ENCODE data around the gene ANXA2R.

- TF ChIP-seq EZH2 (IDR thresholded peaks at IDR 0.05; ENCODE audit: borderline replicate concordance, low read depth, low read length, severe bottlenecking) (no peak), CTCF (IDR thresholded peaks at IDR 0.05; ENCODE audit: borderline replicate concordance, extremely low read depth, low read length, poor library complexity, severe bottlenecking) (no peak)
These were observed 3.3 kb upstream of the ANXA2R start for GRCh38 chr5:43043400-43043756.
